A673 (cell line): ENCODE data around the gene SLC29A3. TPM values are rescaled to one million over a fixed set of nuclear protein-coding genes. Genes with fewer than 3 reads are reported as not detected.

Source experiments
- BruUV-seq: library from RNA; stranded (reverse); fragments of 400-500 nt; replicated peaks from 2 replicates; lab custom pipeline; 2021; lab: Mats Ljungman, UMichigan
- CTCF ChIA-PET: fragments of 300-600 bp; sonication (Branson Sonifier 250); formaldehyde crosslinking; loops from one replicate; lab custom pipeline; 2022; ENCODE audit warnings: antibody characterized with exemption; lab: Charles Lee
- POLR2A ChIA-PET: fragments of 300-600 bp; sonication (Branson Sonifier 250); formaldehyde crosslinking; loops from one replicate; lab custom pipeline; 2022; ENCODE audit warnings: antibody characterized with exemption; ENCODE audit not compliant: low non-redundant PET; lab: Charles Lee
- DNase-seq: peaks from one replicate; pipeline ENCODE4 v3.0.0-alpha.2; 2015; ENCODE audit warnings: low spot score
- H3K27ac ChIP-seq: fragments of 200-600 bp; sonication (generic); 2 replicates; pipeline ENCODE4 v1.5.1; 2016; ENCODE audit warnings: mixed run types, low read depth, mild to moderate bottlenecking, mixed read lengths, antibody characterized with exemption, low read length; ENCODE audit not compliant: poor library complexity, severe bottlenecking
- H3K27me3 ChIP-seq: fragments of 200-600 bp; sonication (generic); replicated peaks from 2 replicates; pipeline ENCODE4 v1.6.1; 2017; ENCODE audit warnings: mixed run types, low read depth, mild to moderate bottlenecking, mixed read lengths, antibody characterized with exemption, low read length; ENCODE audit not compliant: insufficient read depth, poor library complexity
- H3K36me3 ChIP-seq: fragments of 200-600 bp; sonication (generic); 2 replicates; pipeline ENCODE4 v1.6.1; 2016; ENCODE audit warnings: mixed run types, mild to moderate bottlenecking, mixed read lengths, antibody characterized with exemption, low read length; ENCODE audit not compliant: insufficient read depth, poor library complexity, severe bottlenecking
- H3K4me1 ChIP-seq: fragments of 200-600 bp; sonication (generic); 2 replicates; pipeline ENCODE4 v1.6.1; 2017; ENCODE audit warnings: mixed run types, mild to moderate bottlenecking, mixed read lengths, antibody characterized with exemption, low read length; ENCODE audit not compliant: insufficient read depth, poor library complexity, severe bottlenecking
- H3K4me3 ChIP-seq: fragments of 200-600 bp; sonication (generic); 2 replicates; pipeline ENCODE4 v1.5.1; 2016; ENCODE audit warnings: low read depth, mixed run types, mild to moderate bottlenecking, mixed read lengths, low read length; ENCODE audit not compliant: poor library complexity, severe bottlenecking
- H3K9me3 ChIP-seq: fragments of 200-600 bp; sonication (generic); 2 replicates; pipeline ENCODE4 v1.6.1; 2016; ENCODE audit warnings: mixed run types, low read depth, mild to moderate bottlenecking, mixed read lengths, antibody characterized with exemption, low read length; ENCODE audit not compliant: poor library complexity, severe bottlenecking
- EZH2 ChIP-seq: fragments of 200-600 bp; sonication (generic); IDR thresholded peaks from 2 replicates; pipeline ENCODE4 v1.6.1; 2017; ENCODE audit warnings: borderline replicate concordance, low read depth, mild to moderate bottlenecking, mixed read lengths, antibody characterized with exemption, low read length; ENCODE audit not compliant: poor library complexity, severe bottlenecking
- intact Hi-C: fragments of 100-400 bp; cut with micrococcal nuclease; formaldehyde crosslinking; loops from one replicate; pipeline ENCODE4 v1.10.0; 2022; ENCODE audit not compliant: unreplicated experiment
- total RNA-seq: library from RNA; stranded (reverse); gene quantifications from 2 replicates; pipeline ENCODE4 v1.2.3, GENCODE V29; 2021
- TF ChIP-seq, protein P1 (sequence below): fragments of 300-800, 200-600 bp; sonication (generic); conservative IDR thresholded peaks from 2 replicates; pipeline ENCODE4 v1.5.1; 2017; ENCODE audit warnings: low read depth, mild to moderate bottlenecking, antibody characterized with exemption, low read length, moderate library complexity, mixed read lengths

SLC29A3 gene
- total RNA-seq, 1 experiment from 2014 or later = 6.1 TPM

DNA sequence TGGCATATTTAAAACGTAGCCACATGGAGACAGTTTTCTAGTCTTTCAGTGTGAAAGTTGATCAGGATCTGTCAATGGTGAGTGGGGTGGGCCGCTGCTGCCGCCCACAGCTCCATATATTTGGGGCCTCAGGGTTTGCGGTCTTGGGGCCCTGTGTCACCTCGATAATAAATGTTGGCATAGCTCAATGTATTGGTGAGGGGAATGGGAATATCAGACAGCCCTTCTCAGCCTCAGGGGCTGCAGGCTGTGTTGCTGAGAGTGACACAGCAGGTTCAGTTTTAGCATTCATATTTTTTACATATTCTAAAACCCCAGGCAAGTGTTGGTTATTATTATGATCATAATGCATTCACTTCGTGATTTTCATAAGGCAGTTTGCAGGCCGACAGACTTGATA is 82.9 kb downstream of the SLC29A3 start:
- no TSS peak for BruUV-seq
- TF ChIP-seq, protein P1, sequence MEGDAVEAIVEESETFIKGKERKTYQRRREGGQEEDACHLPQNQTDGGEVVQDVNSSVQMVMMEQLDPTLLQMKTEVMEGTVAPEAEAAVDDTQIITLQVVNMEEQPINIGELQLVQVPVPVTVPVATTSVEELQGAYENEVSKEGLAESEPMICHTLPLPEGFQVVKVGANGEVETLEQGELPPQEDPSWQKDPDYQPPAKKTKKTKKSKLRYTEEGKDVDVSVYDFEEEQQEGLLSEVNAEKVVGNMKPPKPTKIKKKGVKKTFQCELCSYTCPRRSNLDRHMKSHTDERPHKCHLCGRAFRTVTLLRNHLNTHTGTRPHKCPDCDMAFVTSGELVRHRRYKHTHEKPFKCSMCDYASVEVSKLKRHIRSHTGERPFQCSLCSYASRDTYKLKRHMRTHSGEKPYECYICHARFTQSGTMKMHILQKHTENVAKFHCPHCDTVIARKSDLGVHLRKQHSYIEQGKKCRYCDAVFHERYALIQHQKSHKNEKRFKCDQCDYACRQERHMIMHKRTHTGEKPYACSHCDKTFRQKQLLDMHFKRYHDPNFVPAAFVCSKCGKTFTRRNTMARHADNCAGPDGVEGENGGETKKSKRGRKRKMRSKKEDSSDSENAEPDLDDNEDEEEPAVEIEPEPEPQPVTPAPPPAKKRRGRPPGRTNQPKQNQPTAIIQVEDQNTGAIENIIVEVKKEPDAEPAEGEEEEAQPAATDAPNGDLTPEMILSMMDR = no peak
- no peak for TF ChIP-seq EZH2
- ChIA-PET POLR2A (no interaction called here), CTCF (no interaction called here)
- Histone ChIP-seq H3K27me3 (no peaks in the 10 kb centered on the region), H3K9me3 (no peaks in the 10 kb centered on the region), H3K4me3 (no peak overlapping the region), H3K36me3 (no peaks in the 10 kb centered on the region), H3K27ac (peak overlapping the region; percentile 4), H3K4me1 (peaks cover 20% of the 10 kb centered on the region)
- DNase-seq = no peak
- intact Hi-C loops = no loop called here

DNA sequence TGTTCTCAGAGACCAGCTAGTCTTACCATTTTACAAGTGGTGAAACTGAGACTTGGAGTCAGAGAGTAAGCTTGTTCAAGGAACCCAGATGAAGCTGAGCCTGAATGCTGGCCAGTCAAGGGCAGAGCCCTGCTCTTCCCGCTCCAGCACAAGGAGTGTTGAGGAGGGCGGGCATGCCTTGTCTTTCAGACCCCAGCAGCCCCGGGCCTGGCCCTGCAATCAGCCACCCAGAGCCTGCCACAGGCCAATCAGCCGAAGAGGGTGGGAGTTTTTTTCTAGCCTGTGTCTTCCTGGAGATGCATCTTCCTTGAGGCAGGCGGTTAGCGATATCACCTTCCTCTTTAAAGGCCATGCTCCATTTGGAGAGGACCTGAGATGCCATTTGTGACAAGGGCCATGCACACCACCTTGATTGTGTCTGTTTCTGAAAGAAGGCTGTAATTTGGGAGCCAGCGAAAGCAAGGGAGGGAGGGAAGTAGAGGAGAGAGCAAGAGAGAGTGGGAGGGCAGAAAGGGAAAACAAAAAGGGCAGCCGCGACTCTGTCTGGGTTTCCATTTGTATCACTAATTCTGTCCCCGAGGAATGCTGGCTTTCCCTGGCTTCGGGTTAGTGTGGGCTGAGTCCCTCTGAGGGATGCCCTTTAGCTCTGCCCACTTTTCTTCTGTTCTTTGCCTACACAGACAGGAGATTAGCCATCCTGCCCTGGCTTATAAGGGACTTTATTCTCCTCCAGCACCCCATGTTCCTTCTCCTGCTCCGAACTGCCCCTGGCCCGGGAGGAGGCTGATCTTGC is 85.6 kb downstream of the SLC29A3 start:
- CTCF ChIA-PET = no interaction called here
- Histone ChIP-seq H3K4me1 (peaks cover 14% of the 10 kb centered on the region), H3K4me3 (no peak overlapping the region), H3K9me3 (no peaks in the 10 kb centered on the region), H3K36me3 (no peaks in the 10 kb centered on the region), H3K27me3 (no peaks in the 10 kb centered on the region), H3K27ac (peak overlapping the region; percentile 26)
- POLR2A ChIA-PET = no interaction called here
- no peak for DNase-seq
- no TSS peak for BruUV-seq
- intact Hi-C loops = no loop called here
- TF ChIP-seq, protein P1 = no peak
- TF ChIP-seq EZH2 = no peak

DNA sequence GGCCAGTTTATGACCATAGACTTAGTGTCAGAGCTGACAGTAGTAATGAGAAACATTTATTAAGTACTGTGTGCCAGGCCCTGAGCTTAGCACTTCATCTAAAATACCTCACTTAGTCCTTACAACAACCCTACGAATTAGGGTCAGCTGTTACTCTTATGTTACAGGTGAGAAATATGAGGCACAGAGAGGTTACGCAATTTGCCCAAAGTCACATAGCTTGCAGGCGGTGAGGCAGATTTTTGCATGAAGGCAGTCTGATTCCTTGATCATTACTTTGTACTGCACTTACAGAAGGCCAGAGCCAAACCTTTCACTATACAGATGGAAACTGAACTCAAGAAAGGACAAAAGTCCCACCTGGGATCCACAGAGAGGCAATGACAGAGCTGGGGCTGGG is 87.8 kb downstream of the SLC29A3 start:
- ChIA-PET CTCF (no interaction called here), POLR2A (no interaction called here)
- H3K9me3 ChIP-seq = peaks cover 12% of the 10 kb centered on the region

More for the DNA sequence above, 87.8 kb downstream of the SLC29A3 start:
- H3K4me1 ChIP-seq = peaks cover 14% of the 10 kb centered on the region
- intact Hi-C loops = no loop called here
- H3K27ac ChIP-seq = no peak overlapping the region
- no peak overlapping the region for H3K4me3 ChIP-seq
- H3K36me3 ChIP-seq = peaks cover 3% of the 10 kb centered on the region
- BruUV-seq = no TSS peak
- H3K27me3 ChIP-seq = no peaks in the 10 kb centered on the region
- no peak for TF ChIP-seq EZH2
- TF ChIP-seq, protein P1 = no peak
- DNase-seq = no peak
